ENCODE measurements around the gene APEX1. TPM values are rescaled to one million over a fixed set of nuclear protein-coding genes. Genes with fewer than 3 reads are reported as not detected.
"Not testable (repeated sequence)": the region's sequence is repeated elsewhere in the genome, so short reads cannot be mapped to it uniquely, and the experiment has no call there.

Gene APEX1
- total RNA-seq, 1 experiment from 2014 or later: 113 TPM

DNA sequence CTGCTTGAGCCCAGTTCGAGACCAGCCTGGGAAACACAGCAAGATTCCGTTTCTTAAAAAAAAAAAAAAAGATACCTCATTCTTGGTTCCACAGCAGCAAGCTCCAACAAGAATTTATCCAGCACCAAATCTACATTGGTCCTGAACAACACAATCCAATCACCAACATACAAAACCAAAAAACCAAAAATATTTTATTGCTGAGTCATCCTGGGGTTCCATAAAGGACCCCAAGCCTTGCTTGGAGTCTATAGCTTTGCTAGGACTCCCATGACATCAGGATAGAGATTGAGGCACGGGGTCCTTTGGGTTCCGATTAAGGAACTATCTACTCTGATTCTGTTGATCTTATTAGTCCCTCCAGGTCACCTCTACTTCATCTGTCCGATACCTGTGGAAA, 8.1 kb upstream of the APEX1 start:
- Histone ChIP-seq H3K4me1 (replicated peaks; ENCODE audit: insufficient read depth) (no peaks in the 10 kb centered on the region), H3K27me3 (ENCODE audit: insufficient read depth, low read depth) (no peaks in the 10 kb centered on the region), H3K4me3 (no peak overlapping the region), H3F3A (ENCODE audit: insufficient read depth, low read depth) (no peaks in the 10 kb centered on the region), H3K79me2 (ENCODE audit: low read depth) (no peaks in the 10 kb centered on the region), H4K20me1 (ENCODE audit: insufficient read depth) (no peaks in the 10 kb centered on the region), H3K27ac (no peak overlapping the region), H3K9me3 (ENCODE audit: insufficient read depth, low read depth) (no peaks in the 10 kb centered on the region), H3K4me2 (no peak overlapping the region), H2AFZ (no peak overlapping the region), H3K9me2 (ENCODE audit: insufficient read depth) (no peaks in the 10 kb centered on the region), H3K36me3 (ENCODE audit: low read depth) (peaks cover 5% of the 10 kb centered on the region; the same call in 1 of the 2 replicates)
- no TSS peak for BruUV-seq (replicated peaks)
- no peak for TF ChIP-seq EZH2 (IDR thresholded peaks at IDR 0.05; ENCODE audit: low read depth)
- no peak for TF ChIP-seq CTCF (conservative IDR thresholded peaks at IDR 0.05)
- ChIA-PET POLR2A (ENCODE audit: unreplicated experiment) (no interaction called here), CTCF (no interaction called here)
- intact Hi-C loops (cut with micrococcal nuclease; ENCODE audit: unreplicated experiment): no loop called here
- DNase-seq: no peak

DNA sequence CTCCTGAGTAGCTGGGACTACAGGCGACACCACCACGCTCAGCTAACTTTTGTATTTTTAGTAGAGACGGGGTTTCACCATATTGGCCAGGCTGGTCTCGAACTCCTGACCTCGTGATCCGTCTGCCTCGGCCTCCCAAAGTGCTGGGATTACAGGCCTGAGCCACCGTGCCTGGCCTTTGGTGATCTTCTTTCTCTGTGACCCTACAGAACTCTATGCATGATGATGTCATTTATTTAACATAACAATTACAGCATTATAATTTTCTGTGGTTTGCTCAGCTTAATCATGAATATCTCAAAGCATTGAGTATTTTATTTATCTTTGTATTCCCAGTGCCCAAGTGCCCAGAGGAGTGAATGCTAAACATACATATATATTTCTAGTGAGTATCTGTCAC, 2.2 kb upstream of the APEX1 start:
- H4K20me1 ChIP-seq (ENCODE audit: insufficient read depth); H3K9me2 ChIP-seq (ENCODE audit: insufficient read depth); H3K27ac ChIP-seq; DNase-seq; H3K36me3 ChIP-seq (ENCODE audit: low read depth); POLR2A ChIA-PET (ENCODE audit: unreplicated experiment); BruUV-seq (replicated peaks); H3K27me3 ChIP-seq (ENCODE audit: insufficient read depth, low read depth); H3F3A ChIP-seq (ENCODE audit: insufficient read depth, low read depth); H3K4me3 ChIP-seq; H3K9me3 ChIP-seq (ENCODE audit: insufficient read depth, low read depth); H2AFZ ChIP-seq: not testable (repeated sequence)
- Histone ChIP-seq H3K79me2 (ENCODE audit: low read depth) (peaks cover 33% of the 10 kb centered on the region), H3K4me1 (replicated peaks; ENCODE audit: insufficient read depth) (peaks cover 15% of the 10 kb centered on the region), H3K4me2 (peak overlapping the region; percentile 70; the same call in 1 of the 2 replicates)
- CTCF ChIA-PET: interaction anchor here (0.6 to 0.7 kb wide), 2 partner anchors 17 to 37 kb away, joined by 3 to 5 read pairs; no protein-coding TSS in a partner anchor
- intact Hi-C loops (cut with micrococcal nuclease; ENCODE audit: unreplicated experiment): loop anchor here (10.0 kb wide), 1 partner anchor 152 kb away; no protein-coding TSS in a partner anchor

GRCh38 chr14:20455355-20456300, 602 bp downstream of the APEX1 start:
- Histone ChIP-seq H3K36me3 (ENCODE audit: low read depth) (peaks cover 5% of the 10 kb centered on the region; the same call in 1 of the 2 replicates), H3K79me2 (ENCODE audit: low read depth) (peaks cover 57% of the 10 kb centered on the region), H3K4me1 (replicated peaks; ENCODE audit: insufficient read depth) (peaks cover 23% of the 10 kb centered on the region), H3F3A (ENCODE audit: insufficient read depth, low read depth) (peaks cover 9% of the 10 kb centered on the region), H3K4me2 (peak overlapping the region; percentile 70), H3K9me3 (ENCODE audit: insufficient read depth, low read depth) (no peaks in the 10 kb centered on the region), H3K27ac (peak overlapping the region; percentile 72), H2AFZ (peak overlapping the region; percentile 92), H4K20me1 (ENCODE audit: insufficient read depth) (no peaks in the 10 kb centered on the region), H3K27me3 (ENCODE audit: insufficient read depth, low read depth) (no peaks in the 10 kb centered on the region), H3K9me2 (ENCODE audit: insufficient read depth) (no peaks in the 10 kb centered on the region), H3K4me3 (peak overlapping the region; percentile 77)
- peak in 1 of 2 experiments; percentile 69 for DNase-seq
- intact Hi-C loops (cut with micrococcal nuclease; ENCODE audit: unreplicated experiment): loop anchor here (1.0 to 10.0 kb wide), 3 partner anchors 42 to 149 kb away; partner anchors contain the start of gene TEP1
- ChIA-PET POLR2A (ENCODE audit: unreplicated experiment) (interaction anchor here (0.5 to 1.0 kb wide), 7 partner anchors 22 to 345 kb away, joined by 3 to 28 read pairs (median 4); partner anchors contain the start of gene PARP2), CTCF (interaction anchor here (0.6 to 0.7 kb wide), 2 partner anchors 113 to 225 kb away, joined by 3 read pairs; partner anchors contain the start of gene PARP2)
- TF ChIP-seq CTCF (conservative IDR thresholded peaks at IDR 0.05) (no peak), EZH2 (IDR thresholded peaks at IDR 0.05; ENCODE audit: low read depth) (no peak)
- BruUV-seq (replicated peaks): TSS peak; percentile 71

Measured in PC-9 (cell line).